Ectodermal cell (in vitro differentiated cells): ENCODE results near the gene P2RY12.

ENCODE experiments used
- H3K27ac ChIP-seq: 2 replicates; pipeline ENCODE4 v1.7.0; 2013; ENCODE audit warnings: mild to moderate bottlenecking, low read depth, low read length; ENCODE audit not compliant: insufficient read depth, poor library complexity, severe bottlenecking
- H3K27me3 ChIP-seq: 2 replicates; pipeline ENCODE4 v1.7.0; 2013; ENCODE audit warnings: mild to moderate bottlenecking, low read length; ENCODE audit not compliant: insufficient read depth, control insufficient read depth, poor library complexity, severe bottlenecking
- H3K36me3 ChIP-seq: one replicate; pipeline ENCODE4 v1.7.0; 2013; ENCODE audit warnings: low read length; ENCODE audit not compliant: control insufficient read depth, insufficient read depth
- H3K4me1 ChIP-seq: one replicate; pipeline ENCODE4 v1.7.0; 2013; ENCODE audit warnings: low read length; ENCODE audit not compliant: control insufficient read depth, insufficient read depth
- H3K4me3 ChIP-seq: 2 replicates; pipeline ENCODE4 v1.7.0; 2013; ENCODE audit warnings: low read depth, low read length, control low read depth; ENCODE audit not compliant: insufficient read depth
- H3K9me3 ChIP-seq: 2 replicates; pipeline ENCODE4 v1.7.0; 2013; ENCODE audit warnings: mild to moderate bottlenecking, low read length, moderate library complexity; ENCODE audit not compliant: control insufficient read depth
- WGBS, 2 experiments: methylation state at CpG; one replicate each; pipeline ENCODE4 v1.1.7; 2013; ENCODE audit warnings: missing lambda C conversion rate in 2 of 2; 5-methylcytosine and 5-hydroxymethylcytosine counted together

P2RY12 gene

GRCh38 chr3:151415289-151415688 is 30.7 kb upstream of the P2RY12 start:
- H3K27ac ChIP-seq = no peak overlapping the region
- no peaks in the 10 kb centered on the region for H3K27me3 ChIP-seq
- H3K4me3 ChIP-seq = no peak overlapping the region
- 96 to 100% methylated on average over 1 of the region's 1 CpG for WGBS, 2 experiments
- H3K36me3 ChIP-seq = no peaks in the 10 kb centered on the region
- no peaks in the 10 kb centered on the region for H3K4me1 ChIP-seq
- no peaks in the 10 kb centered on the region for H3K9me3 ChIP-seq

DNA sequence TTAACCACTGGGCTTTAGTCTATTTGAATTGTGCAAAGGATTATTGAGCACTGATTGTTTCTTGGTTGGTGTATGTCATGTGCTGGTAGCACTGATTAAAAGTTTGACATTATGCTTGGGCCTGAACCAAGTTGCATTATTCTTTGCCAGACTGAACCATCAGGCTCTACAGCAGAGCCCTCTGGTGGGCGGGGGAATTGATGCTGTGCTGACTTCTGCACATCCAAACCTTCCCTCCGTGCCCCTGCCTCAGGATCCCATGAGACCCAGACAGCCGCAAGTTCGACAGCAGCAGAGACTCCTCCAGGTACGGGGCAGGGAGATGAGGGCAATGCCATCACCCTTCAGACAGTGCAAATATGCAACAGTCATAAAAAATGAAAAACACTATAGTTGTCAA is 28.4 kb upstream of the P2RY12 start:
- Histone ChIP-seq H3K9me3 (no peaks in the 10 kb centered on the region), H3K4me1 (no peaks in the 10 kb centered on the region), H3K27ac (no peak overlapping the region), H3K27me3 (no peaks in the 10 kb centered on the region), H3K36me3 (no peaks in the 10 kb centered on the region), H3K4me3 (no peak overlapping the region)
- WGBS, 2 experiments = 87 to 93% methylated on average over 5 of the region's 5 CpGs

GRCh38 chr3:151410891-151411559 is 26.5 kb upstream of the P2RY12 start:
- Histone ChIP-seq H3K4me3 (no peak overlapping the region), H3K27ac (no peak overlapping the region)
- 94 to 95% methylated on average over 9 of the region's 9 CpGs for WGBS, 2 experiments

GRCh38 chr3:151407928-151408327 is 23.4 kb upstream of the P2RY12 start:
- H3K36me3 ChIP-seq = no peaks in the 10 kb centered on the region
- H3K27me3 ChIP-seq = no peaks in the 10 kb centered on the region
- H3K27ac ChIP-seq = no peak overlapping the region
- WGBS, 2 experiments = 94 to 100% methylated on average over 2 of the region's 2 CpGs
- no peaks in the 10 kb centered on the region for H3K4me1 ChIP-seq
- no peak overlapping the region for H3K4me3 ChIP-seq
- H3K9me3 ChIP-seq = no peaks in the 10 kb centered on the region

More at GRCh38 chr3:151410891-151411559, 26.5 kb upstream of the P2RY12 start:
- Histone ChIP-seq H3K9me3 (no peaks in the 10 kb centered on the region), H3K4me1 (no peaks in the 10 kb centered on the region), H3K36me3 (no peaks in the 10 kb centered on the region), H3K27me3 (no peaks in the 10 kb centered on the region)

- no CpG with 5 or more reads among the region's 1 CpG for WGBS, 2 experiments
- H3K4me1 ChIP-seq = no peaks in the 10 kb centered on the region
Observed at GRCh38 chr3:151404316-151404715, 19.8 kb upstream of the P2RY12 start.

DNA sequence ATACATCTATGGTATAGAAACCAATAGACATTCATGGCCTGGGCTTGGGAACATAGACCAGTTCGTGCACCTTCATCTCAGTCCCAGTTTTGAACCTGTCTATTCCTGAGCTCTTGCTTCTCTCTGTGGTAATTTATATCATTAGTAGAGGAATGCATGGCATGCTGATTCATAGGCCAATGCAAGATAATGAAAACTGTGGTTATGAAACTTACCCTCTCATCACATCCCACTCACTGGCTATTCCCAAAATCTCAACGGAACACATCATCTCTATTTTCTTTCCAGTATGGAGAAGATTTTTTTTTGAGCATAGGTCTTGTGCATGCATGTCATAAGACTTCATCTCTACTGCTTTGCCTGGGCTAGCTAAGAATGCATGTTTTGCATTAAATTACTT is 18.7 kb upstream of the P2RY12 start:
- H3K27me3 ChIP-seq = no peaks in the 10 kb centered on the region
- H3K9me3 ChIP-seq = no peaks in the 10 kb centered on the region
- H3K4me1 ChIP-seq = no peaks in the 10 kb centered on the region
- no peaks in the 10 kb centered on the region for H3K36me3 ChIP-seq
- H3K4me3 ChIP-seq = no peak overlapping the region
- H3K27ac ChIP-seq = no peak overlapping the region
- WGBS, 2 experiments = 95 to 100% methylated on average over 1 to 2 of the region's 2 CpGs

More at GRCh38 chr3:151404316-151404715, 19.8 kb upstream of the P2RY12 start:
- Histone ChIP-seq H3K27ac (no peak overlapping the region), H3K36me3 (no peaks in the 10 kb centered on the region), H3K4me3 (no peak overlapping the region), H3K27me3 (no peaks in the 10 kb centered on the region), H3K9me3 (no peaks in the 10 kb centered on the region)

DNA sequence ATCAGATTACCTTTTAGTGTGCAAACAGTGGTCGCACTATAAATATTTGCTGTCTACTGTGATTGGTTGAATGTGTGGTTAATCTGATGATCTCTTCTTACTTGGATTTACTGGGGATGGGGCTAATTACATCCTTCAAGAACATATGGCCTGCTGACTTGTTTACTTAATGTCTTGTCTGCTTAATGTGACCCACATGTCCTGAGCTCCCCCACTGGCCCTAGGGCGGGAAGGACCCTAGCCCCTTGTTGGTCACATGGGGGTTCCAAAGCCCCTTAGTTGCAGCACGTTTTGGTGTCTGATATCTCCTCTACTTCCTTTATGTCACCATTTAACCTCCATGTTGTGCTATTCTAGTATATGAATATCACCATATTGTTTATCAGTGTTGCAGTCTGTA is 17.8 kb upstream of the P2RY12 start:
- H3K36me3 ChIP-seq = no peaks in the 10 kb centered on the region
- 89 to 91% methylated on average over 2 to 3 of the region's 3 CpGs for WGBS, 2 experiments
- H3K27me3 ChIP-seq = no peaks in the 10 kb centered on the region
- H3K9me3 ChIP-seq = no peaks in the 10 kb centered on the region
- H3K4me1 ChIP-seq = no peaks in the 10 kb centered on the region
- no peak overlapping the region for H3K4me3 ChIP-seq
- no peak overlapping the region for H3K27ac ChIP-seq

- Histone ChIP-seq H3K4me1 (no peaks in the 10 kb centered on the region), H3K27ac (no peak overlapping the region), H3K27me3 (no peaks in the 10 kb centered on the region), H3K4me3 (no peak overlapping the region), H3K9me3 (no peaks in the 10 kb centered on the region), H3K36me3 (no peaks in the 10 kb centered on the region)
- 93 to 96% methylated on average over 4 of the region's 4 CpGs for WGBS, 2 experiments
Observed at GRCh38 chr3:151400341-151400740, 15.8 kb upstream of the P2RY12 start.

DNA sequence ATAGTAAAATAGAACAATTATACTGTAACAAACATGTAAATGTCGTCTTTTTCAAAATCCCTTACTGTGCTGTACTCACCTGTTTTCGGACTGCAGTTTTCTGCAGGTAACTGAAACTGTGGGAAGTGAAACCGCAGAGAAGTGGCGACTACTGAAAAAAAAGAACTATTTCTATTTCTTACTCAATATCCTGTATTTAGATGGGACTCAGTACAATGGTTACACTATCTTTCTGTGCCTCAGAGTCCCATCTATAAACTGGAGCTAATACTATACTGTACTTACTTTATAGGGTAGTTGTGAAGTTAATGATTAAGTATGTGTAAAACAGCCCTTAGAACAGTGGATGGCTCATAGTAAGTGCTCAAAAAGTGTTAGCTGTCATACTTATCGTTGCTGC is 14.3 kb upstream of the P2RY12 start:
- WGBS, 2 experiments = 82 to 86% methylated on average over 4 of the region's 5 CpGs
- H3K4me3 ChIP-seq = no peak overlapping the region
- no peaks in the 10 kb centered on the region for H3K27me3 ChIP-seq
- no peaks in the 10 kb centered on the region for H3K36me3 ChIP-seq
- H3K4me1 ChIP-seq = no peaks in the 10 kb centered on the region
- no peaks in the 10 kb centered on the region for H3K9me3 ChIP-seq
- H3K27ac ChIP-seq = no peak overlapping the region

DNA sequence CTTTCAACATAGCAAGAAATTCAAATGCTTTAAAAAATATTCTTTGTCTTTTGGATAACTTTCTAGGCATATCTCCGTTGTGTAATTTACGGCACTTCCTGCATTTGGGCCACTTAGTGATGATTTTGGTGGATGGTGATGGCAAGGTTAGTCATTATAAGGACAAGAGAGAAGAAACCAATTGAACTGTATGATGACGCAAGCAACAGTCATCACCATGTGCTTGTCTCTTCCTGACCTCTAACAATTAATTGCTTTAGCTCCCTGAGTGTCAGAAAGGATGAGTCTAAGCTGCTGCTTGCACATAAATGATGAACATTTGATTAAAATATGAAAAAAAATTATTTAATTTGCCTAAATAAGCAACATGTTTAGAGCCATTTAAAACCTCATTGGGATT is 11.3 kb upstream of the P2RY12 start:
- Histone ChIP-seq H3K27me3 (no peaks in the 10 kb centered on the region), H3K36me3 (no peaks in the 10 kb centered on the region), H3K27ac (no peak overlapping the region), H3K9me3 (peaks cover 2% of the 10 kb centered on the region), H3K4me3 (no peak overlapping the region), H3K4me1 (no peaks in the 10 kb centered on the region)
- 97 to 100% methylated on average over 3 of the region's 3 CpGs for WGBS, 2 experiments

DNA sequence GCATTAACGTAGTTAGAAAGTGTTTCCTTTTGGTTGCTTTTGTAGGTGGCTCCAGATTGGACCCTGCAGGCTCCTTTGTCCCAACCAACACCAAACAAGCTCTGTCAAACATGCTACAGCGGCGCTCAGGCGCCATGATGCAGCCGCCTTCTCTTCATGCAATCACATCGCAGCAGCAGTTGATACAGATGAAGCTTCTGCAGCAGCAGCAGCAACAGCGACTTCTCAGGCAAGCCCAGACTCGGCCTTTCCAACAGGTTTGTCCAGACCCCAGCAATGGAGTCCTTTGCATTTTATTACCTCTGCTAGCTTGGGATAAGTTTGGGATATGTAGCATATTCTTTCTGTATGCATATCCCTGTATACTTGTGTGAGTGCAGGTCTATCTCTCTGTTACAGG is 10.1 kb upstream of the P2RY12 start:
- WGBS, 2 experiments = 86 to 88% methylated on average over 8 of the region's 8 CpGs
- H3K27me3 ChIP-seq = no peaks in the 10 kb centered on the region
- H3K4me3 ChIP-seq = no peak overlapping the region
- no peaks in the 10 kb centered on the region for H3K36me3 ChIP-seq
- H3K27ac ChIP-seq = no peak overlapping the region
- peaks cover 2% of the 10 kb centered on the region for H3K9me3 ChIP-seq
- no peaks in the 10 kb centered on the region for H3K4me1 ChIP-seq
